Smooth muscle cell (in vitro differentiated cells): Measurements from ENCODE around the gene C18orf32. TPM values are rescaled to one million over a fixed set of nuclear protein-coding genes. Genes with fewer than 3 reads are reported as not detected.

Experiments used
- DNase-seq: peaks from one replicate; lab custom pipeline; 2025; ENCODE audit not compliant: unreplicated experiment; lab: John Stamatoyannopoulos, UW
- H2AFZ ChIP-seq: fragments of 200-600 bp; sonication (generic); 2 replicates; pipeline ENCODE4 v1.6.0; 2016; ENCODE audit warnings: antibody characterized with exemption, low read depth, mild to moderate bottlenecking
- H3F3A ChIP-seq: fragments of 200-600 bp; sonication (generic); 2 replicates; pipeline ENCODE4 v1.6.0; 2017; ENCODE audit warnings: antibody characterized with exemption, low read depth
- H3K27ac ChIP-seq: fragments of 200-600 bp; sonication (generic); 2 replicates; pipeline ENCODE4 v1.5.1; 2016; ENCODE audit warnings: low read depth, mild to moderate bottlenecking
- H3K27me3 ChIP-seq: fragments of 200-600 bp; sonication (generic); 2 replicates; pipeline ENCODE4 v1.6.1; 2016; ENCODE audit warnings: low read depth, mild to moderate bottlenecking
- H3K36me3 ChIP-seq: fragments of 200-600 bp; sonication (generic); 2 replicates; pipeline ENCODE4 v1.5.1; 2016; ENCODE audit warnings: low read depth
- H3K4me1 ChIP-seq: fragments of 200-600 bp; sonication (generic); 2 replicates; pipeline ENCODE4 v1.5.1; 2016; ENCODE audit warnings: low read depth
- H3K4me2 ChIP-seq: fragments of 200-600 bp; sonication (generic); 2 replicates; pipeline ENCODE4 v1.6.0; 2016; ENCODE audit warnings: mild to moderate bottlenecking
- H3K4me3 ChIP-seq: fragments of 200-600 bp; sonication (generic); 2 replicates; pipeline ENCODE4 v1.5.1; 2016; ENCODE audit warnings: mild to moderate bottlenecking
- H3K79me2 ChIP-seq: fragments of 200-600 bp; sonication (generic); 2 replicates; pipeline ENCODE4 v1.6.0; 2016; ENCODE audit warnings: low read depth, mild to moderate bottlenecking
- H3K9ac ChIP-seq: fragments of 200-600 bp; sonication (generic); 2 replicates; pipeline ENCODE4 v1.6.0; 2016; ENCODE audit warnings: low read depth
- H3K9me3 ChIP-seq: fragments of 200-600 bp; sonication (generic); replicated peaks from 2 replicates; pipeline ENCODE4 v1.5.1; 2016; ENCODE audit warnings: low read depth
- H4K20me1 ChIP-seq: fragments of 200-600 bp; sonication (generic); 2 replicates; pipeline ENCODE4 v1.6.0; 2016; ENCODE audit warnings: low read depth
- WGBS: methylation state at CpG from one replicate; pipeline ENCODE4 v1.1.7; 2016; ENCODE audit warnings: low lambda C conversion rate; 5-methylcytosine and 5-hydroxymethylcytosine counted together
- polyA plus RNA-seq: library from polyadenylated mRNA; unstranded; fragments of >200 nt; fragmentation: Nextera tagmentation; extraction: Ambion mirVana; gene quantifications from 2 replicates; pipeline ENCODE4 v1.2.1, GENCODE V29; 2016
- total RNA-seq: library from RNA; depleted of rRNA; stranded (reverse); fragments of >200 nt; gene quantifications from 2 replicates; pipeline ENCODE4 v1.2.3, GENCODE V29; 2014
- TF ChIP-seq, protein P1 (sequence below): fragments of 200-600 bp; sonication (generic); IDR thresholded peaks from 2 replicates; pipeline ENCODE4 v1.5.1; 2017; ENCODE audit warnings: borderline replicate concordance, mild to moderate bottlenecking, antibody characterized with exemption; ENCODE audit not compliant: insufficient read depth, poor library complexity, severe bottlenecking

Gene C18orf32
- total and polyA plus RNA-seq, 2 experiments from 2014 or later: 74.9 to 87.2 TPM

DNA sequence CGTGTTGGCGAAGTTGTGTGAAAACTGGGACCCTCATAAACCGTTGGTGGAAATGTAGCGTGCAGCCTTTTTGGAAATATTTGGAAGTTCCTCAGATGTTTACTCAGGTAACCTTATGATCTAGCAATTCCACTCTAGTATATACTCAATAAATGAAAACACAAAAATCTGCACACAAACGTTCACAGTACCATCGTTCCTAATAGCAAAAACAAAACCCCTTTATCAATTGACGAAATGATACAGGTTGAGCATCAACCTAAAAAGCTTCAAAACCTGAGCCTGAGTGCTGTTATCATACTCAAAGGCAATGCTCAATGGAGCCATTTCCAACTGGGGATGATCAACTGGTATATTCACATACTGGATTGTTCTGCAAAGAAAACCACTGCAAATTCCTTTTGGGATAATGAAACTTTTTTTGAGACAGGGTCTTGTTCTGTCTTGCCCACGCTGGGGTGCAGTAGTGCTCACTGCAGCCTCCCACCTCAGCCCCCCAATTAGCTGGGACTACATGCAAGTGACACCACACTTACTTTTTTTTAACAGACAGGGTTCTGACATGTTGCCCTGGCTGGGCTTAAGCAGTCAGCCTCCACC, 777 bp upstream of the C18orf32 start:
- Histone ChIP-seq H3K79me2 (peaks cover 66% of the 10 kb centered on the region), H3K4me2 (peak overlapping the region; percentile 88), H3K4me1 (peaks cover 35% of the 10 kb centered on the region), H3K27me3 (no peaks in the 10 kb centered on the region), H3K9ac (no peak overlapping the region), H3F3A (peaks cover 44% of the 10 kb centered on the region), H2AFZ (no peak overlapping the region), H3K4me3 (peak overlapping the region; percentile 67), H3K27ac (peak overlapping the region; percentile 93), H4K20me1 (peaks cover 36% of the 10 kb centered on the region), H3K9me3 (no peaks in the 10 kb centered on the region), H3K36me3 (peaks cover 3% of the 10 kb centered on the region)
- WGBS: 76% methylated on average over 8 of the region's 8 CpGs
- TF ChIP-seq, protein P1, sequence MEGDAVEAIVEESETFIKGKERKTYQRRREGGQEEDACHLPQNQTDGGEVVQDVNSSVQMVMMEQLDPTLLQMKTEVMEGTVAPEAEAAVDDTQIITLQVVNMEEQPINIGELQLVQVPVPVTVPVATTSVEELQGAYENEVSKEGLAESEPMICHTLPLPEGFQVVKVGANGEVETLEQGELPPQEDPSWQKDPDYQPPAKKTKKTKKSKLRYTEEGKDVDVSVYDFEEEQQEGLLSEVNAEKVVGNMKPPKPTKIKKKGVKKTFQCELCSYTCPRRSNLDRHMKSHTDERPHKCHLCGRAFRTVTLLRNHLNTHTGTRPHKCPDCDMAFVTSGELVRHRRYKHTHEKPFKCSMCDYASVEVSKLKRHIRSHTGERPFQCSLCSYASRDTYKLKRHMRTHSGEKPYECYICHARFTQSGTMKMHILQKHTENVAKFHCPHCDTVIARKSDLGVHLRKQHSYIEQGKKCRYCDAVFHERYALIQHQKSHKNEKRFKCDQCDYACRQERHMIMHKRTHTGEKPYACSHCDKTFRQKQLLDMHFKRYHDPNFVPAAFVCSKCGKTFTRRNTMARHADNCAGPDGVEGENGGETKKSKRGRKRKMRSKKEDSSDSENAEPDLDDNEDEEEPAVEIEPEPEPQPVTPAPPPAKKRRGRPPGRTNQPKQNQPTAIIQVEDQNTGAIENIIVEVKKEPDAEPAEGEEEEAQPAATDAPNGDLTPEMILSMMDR: no peak
- DNase-seq: no peak

DNA sequence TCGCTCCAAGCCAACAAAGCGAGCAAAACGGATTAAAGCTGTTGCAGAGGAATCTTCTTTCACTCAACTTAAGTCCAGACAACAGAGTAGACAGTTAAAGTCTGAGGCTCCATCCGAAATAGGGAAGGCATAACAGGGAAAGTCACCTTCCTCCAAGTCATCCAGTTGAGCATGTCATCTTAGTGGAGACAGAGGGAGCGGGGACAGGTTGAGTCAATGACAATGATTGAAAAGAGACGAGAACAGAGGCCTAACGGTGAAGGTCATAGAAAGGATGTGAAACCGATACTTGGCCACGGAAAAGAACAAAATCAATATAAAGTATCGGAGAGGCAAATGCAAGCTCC, 455 bp downstream of the C18orf32 start:
- H2AFZ ChIP-seq: peak overlapping the region; percentile 6
- peak overlapping the region; percentile 67 for H3K4me3 ChIP-seq
- no peaks in the 10 kb centered on the region for H3K27me3 ChIP-seq
- peaks cover 59% of the 10 kb centered on the region for H3K79me2 ChIP-seq
- peak overlapping the region; percentile 88 for H3K4me2 ChIP-seq
- peaks cover 31% of the 10 kb centered on the region for H4K20me1 ChIP-seq
- DNase-seq: no peak
- H3K9me3 ChIP-seq: no peaks in the 10 kb centered on the region
- TF ChIP-seq, protein P1: no peak
- peak overlapping the region; percentile 83 for H3K9ac ChIP-seq
- WGBS: 4% methylated on average over 10 of the region's 10 CpGs
- peaks cover 10% of the 10 kb centered on the region for H3K36me3 ChIP-seq
- peak overlapping the region; percentile 93 for H3K27ac ChIP-seq
- peaks cover 41% of the 10 kb centered on the region for H3F3A ChIP-seq
- H3K4me1 ChIP-seq: peaks cover 35% of the 10 kb centered on the region

- H3K79me2 ChIP-seq: peaks cover 55% of the 10 kb centered on the region
- no peaks in the 10 kb centered on the region for H3K27me3 ChIP-seq
- DNase-seq: no peak
- H3K36me3 ChIP-seq: peaks cover 10% of the 10 kb centered on the region
- H3K9me3 ChIP-seq: no peaks in the 10 kb centered on the region
- H3K4me3 ChIP-seq: peak overlapping the region; percentile 67
- H3K4me2 ChIP-seq: peak overlapping the region; percentile 88
- WGBS: 62% methylated on average over 8 of the region's 8 CpGs
- H4K20me1 ChIP-seq: peaks cover 26% of the 10 kb centered on the region
- H2AFZ ChIP-seq: peak overlapping the region; percentile 6
- TF ChIP-seq, protein P1: no peak
- peaks cover 32% of the 10 kb centered on the region for H3K4me1 ChIP-seq
- peaks cover 36% of the 10 kb centered on the region for H3F3A ChIP-seq
- H3K9ac ChIP-seq: peak overlapping the region; percentile 83
- H3K27ac ChIP-seq: peak overlapping the region; percentile 93
Observed at GRCh38 chr18:49486134-49486533, 900 bp downstream of the C18orf32 start.

DNA sequence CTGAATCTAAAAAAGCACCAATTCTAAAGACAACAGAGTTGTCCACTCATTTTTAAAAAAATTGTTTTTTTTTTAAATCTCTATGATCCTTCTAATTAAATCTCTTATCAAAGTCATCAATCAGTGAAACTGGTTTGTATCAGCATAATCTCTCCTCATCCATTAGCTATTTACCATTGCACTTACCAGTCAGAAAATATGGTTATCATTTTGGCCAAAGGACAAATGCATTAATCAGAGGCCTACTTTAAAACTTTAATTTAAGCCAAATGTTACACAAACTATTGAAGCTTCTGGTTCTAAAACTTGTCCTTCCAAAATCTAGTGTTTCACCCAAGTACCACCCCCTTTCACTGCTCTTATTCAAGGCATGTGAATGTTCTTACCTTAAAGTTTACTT, 3.8 kb downstream of the C18orf32 start:
- no peak overlapping the region for H3K4me2 ChIP-seq
- peaks cover 7% of the 10 kb centered on the region for H3K36me3 ChIP-seq
- H3K9me3 ChIP-seq: no peaks in the 10 kb centered on the region
- no peaks in the 10 kb centered on the region for H3K27me3 ChIP-seq
- no peak overlapping the region for H2AFZ ChIP-seq
- H3K79me2 ChIP-seq: peaks cover 38% of the 10 kb centered on the region
- H3K9ac ChIP-seq: no peak overlapping the region
- H3F3A ChIP-seq: peaks cover 10% of the 10 kb centered on the region
- H3K27ac ChIP-seq: no peak overlapping the region
- peaks cover 5% of the 10 kb centered on the region for H4K20me1 ChIP-seq
- TF ChIP-seq, protein P1: no peak
- H3K4me3 ChIP-seq: no peak overlapping the region
- DNase-seq: no peak
- H3K4me1 ChIP-seq: peaks cover 15% of the 10 kb centered on the region
